Kidney (tissue), 14 donors: Measurements from ENCODE around the gene SYNPO2. TPM values are rescaled to one million over a fixed set of nuclear protein-coding genes. Genes with fewer than 3 reads are reported as not detected.

ENCODE experiments used
- DNase-seq, 5 donors: peaks; one replicate each; pipeline ENCODE4 v3.0.0-alpha.2; 2013 to 2020
- FAIRE-seq: peaks from 2 replicates; lab custom pipeline; 2012; peaks lifted over from hg19 to GRCh38; lab: Jason Lieb, UNC
- H3K27ac ChIP-seq, 2 donors: one replicate each; pipeline ENCODE4 v1.7.0; 2013; ENCODE audit warnings: low read depth in 2 of 2, low read length in 2 of 2, inconsistent platforms in 1 of 2
- H3K27me3 ChIP-seq: one replicate; pipeline ENCODE4 v1.7.1; 2013; ENCODE audit warnings: low read length, inconsistent platforms; ENCODE audit not compliant: control insufficient read depth, insufficient read depth
- H3K36me3 ChIP-seq, 3 donors: one replicate each; pipeline versions ENCODE4 v1.7.0 to v1.7.1; 2013; ENCODE audit warnings: low read length in 3 of 3, control low read depth in 1 of 3, inconsistent platforms in 1 of 3; ENCODE audit not compliant: insufficient read depth in 3 of 3, control insufficient read depth in 2 of 3
- H3K4me1 ChIP-seq, 3 donors: one replicate each; pipeline versions ENCODE4 v1.7.0 to v1.7.1; 2013; ENCODE audit warnings: low read length in 3 of 3, inconsistent platforms in 1 of 3, low read depth in 1 of 3; ENCODE audit not compliant: control insufficient read depth in 2 of 3, insufficient read depth in 2 of 3
- H3K4me3 ChIP-seq, 3 donors: one replicate each; pipeline versions ENCODE4 v1.7.0 to v1.8.1; 2013; ENCODE audit warnings: low read length in 3 of 3, control low read depth in 1 of 3, inconsistent platforms in 1 of 3
- H3K9ac ChIP-seq, 3 donors: one replicate each; pipeline versions ENCODE4 v1.7.0 to v1.7.1; 2013; ENCODE audit warnings: low read length in 3 of 3, control low read depth in 1 of 3, inconsistent platforms in 1 of 3
- H3K9me3 ChIP-seq, 3 donors: one replicate each; pipeline versions ENCODE4 v1.7.0 to v1.7.1; 2013; ENCODE audit warnings: low read length in 3 of 3, control low read depth in 1 of 3, inconsistent platforms in 1 of 3; ENCODE audit not compliant: control insufficient read depth in 2 of 3, insufficient read depth in 1 of 3
- CTCF ChIP-seq: IDR thresholded peaks from 3 replicates; pipeline ENCODE4 v1.5.1; 2012; ENCODE audit warnings: mild to moderate bottlenecking, moderate library complexity, borderline replicate concordance; ENCODE audit not compliant: insufficient read depth; ENCODE audit errors: extremely low read depth
- intact Hi-C: fragments of 100-400 bp; cut with DNase I; formaldehyde crosslinking; loops from one replicate; pipeline ENCODE4 v1.11.1; 2022
- polyA plus RNA-seq: library from polyadenylated mRNA; stranded (reverse); fragments of 350-450 nt; fragmentation: Illumina TruSeq; extraction: RNeasy Lipid Tissue Mini Kit (QIAGEN cat#74804); gene quantifications from one replicate; pipeline ENCODE4 v1.2.3, GENCODE V29; 2014; ENCODE audit warnings: low read depth, low replicate concordance; ENCODE audit not compliant: insufficient read depth
- total RNA-seq: library from RNA; stranded (reverse); fragmentation: NEBNext Ultra II Directional; extraction: Animal tissue kit (Norgen Biotek cat#: 25700); gene quantifications from one replicate; pipeline ENCODE4 v1.2.1, GENCODE V29; 2021
- donor health status: control.
- donor health status: control.
- donor health status: control.
- donor health status: control.
- donor health status: control.
- donor health status: DM: yes; HTN: yes; CAD: no.
- donor health status: Normal renal cell carcinoma (clear cell type).

The SYNPO2 gene
- total and polyA plus RNA-seq, 2 donors from 2014 or later = 7.5 to 56.5 TPM

- FAIRE-seq (no peak), DNase-seq (no peak)
- H3K4me3 ChIP-seq = no peak overlapping the region
- H3K4me1 ChIP-seq = peaks cover 0 to 4% (median 3%) of the 10 kb centered on the region in 3 donors
- H3K27ac ChIP-seq = peak overlapping the region in 1 of 2 donors; percentile 45
- H3K36me3 ChIP-seq = no peaks in the 10 kb centered on the region
- no peak overlapping the region for H3K9ac ChIP-seq
- no peak for TF ChIP-seq CTCF
- H3K27me3 ChIP-seq = no peaks in the 10 kb centered on the region
- intact Hi-C loops = loop anchor here (5.0 kb wide), 1 partner anchor 178 kb away; no protein-coding TSS in a partner anchor
- H3K9me3 ChIP-seq = no peaks in the 10 kb centered on the region
Measured at GRCh38 chr4:119039779-119040178, 151.1 kb downstream of the SYNPO2 start.

- no peaks in the 10 kb centered on the region for H3K36me3 ChIP-seq
- no peaks in the 10 kb centered on the region for H3K9me3 ChIP-seq
- intact Hi-C loops = loop anchor here (5.0 kb wide), 1 partner anchor 177 kb away; no protein-coding TSS in a partner anchor
- FAIRE-seq = no peak
- no peak overlapping the region for H3K9ac ChIP-seq
- H3K27ac ChIP-seq = peak overlapping the region in 1 of 2 donors; percentile 45
- H3K4me3 ChIP-seq = no peak overlapping the region
- no peak for TF ChIP-seq CTCF
- peaks cover 0 to 4% (median 3%) of the 10 kb centered on the region in 3 donors for H3K4me1 ChIP-seq
- no peaks in the 10 kb centered on the region for H3K27me3 ChIP-seq
- DNase-seq = no peak
Measured at GRCh38 chr4:119040261-119040660, 151.6 kb downstream of the SYNPO2 start.

- Histone ChIP-seq H3K9me3 (no peaks in the 10 kb centered on the region), H3K27me3 (no peaks in the 10 kb centered on the region), H3K4me3 (no peak overlapping the region), H3K4me1 (peaks cover 0 to 4% (median 3%) of the 10 kb centered on the region in 3 donors), H3K27ac (peak overlapping the region; percentile 7 to 45), H3K9ac (no peak overlapping the region), H3K36me3 (no peaks in the 10 kb centered on the region)
- intact Hi-C loops = loop anchor here (5.0 kb wide), 1 partner anchor 177 kb away; no protein-coding TSS in a partner anchor
- TF ChIP-seq CTCF = no peak
- no peak for DNase-seq
- FAIRE-seq = no peak
Measured at GRCh38 chr4:119040694-119041185, 152.1 kb downstream of the SYNPO2 start.
